ENCODE data around the gene ACOXL. TPM values are rescaled to one million over a fixed set of nuclear protein-coding genes. Genes with fewer than 3 reads are reported as not detected.

Gene ACOXL
- total RNA-seq, 1 donor from 2014 or later = 0.58 TPM

GRCh38 chr2:110740747-110741349 lies 8.5 kb downstream of the ACOXL start:
- H3K36me3 ChIP-seq (ENCODE audit: control insufficient read depth, insufficient read depth, low read length) = no peaks in the 10 kb centered on the region
- H3K4me3 ChIP-seq (ENCODE audit: low read depth, low read length) = no peak overlapping the region
- TF ChIP-seq CTCF (IDR thresholded peaks at IDR 0.05; ENCODE audit: insufficient read depth, low read length, poor library complexity, severe bottlenecking) = no peak
- H3K27me3 ChIP-seq (ENCODE audit: control insufficient read depth, insufficient read depth, low read length) = peaks cover 9% of the 10 kb centered on the region
- DNase-seq (ENCODE audit: low read depth) = no peak

- H3K27me3 ChIP-seq (ENCODE audit: control insufficient read depth, insufficient read depth, low read length) = peaks cover 11% of the 10 kb centered on the region
- H3K4me3 ChIP-seq (ENCODE audit: low read depth, low read length) = no peak overlapping the region
These were observed 9.2 kb downstream of the ACOXL start for GRCh38 chr2:110741491-110741980.

DNA sequence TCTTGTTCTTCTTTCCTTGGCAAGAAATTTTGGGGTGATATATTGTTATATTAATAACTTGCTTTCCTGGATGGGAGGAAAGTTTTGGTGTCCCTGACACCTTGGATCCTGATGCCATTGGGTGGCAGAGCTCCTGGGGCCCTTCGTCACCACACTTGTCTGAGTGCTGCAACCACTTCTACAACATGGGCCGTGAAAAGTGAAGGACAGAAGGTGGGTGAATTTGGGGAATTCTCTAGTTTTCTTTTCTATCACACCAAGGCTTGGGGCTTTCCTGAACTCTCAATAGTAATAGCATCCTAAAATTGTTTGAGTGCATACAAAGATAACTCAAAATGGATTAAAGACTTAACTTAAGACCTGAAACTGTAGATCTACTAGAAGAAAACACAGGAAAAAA lies 10.0 kb downstream of the ACOXL start:
- Histone ChIP-seq H3K4me3 (ENCODE audit: low read depth, low read length) (no peak overlapping the region), H3K27me3 (ENCODE audit: control insufficient read depth, insufficient read depth, low read length) (peaks cover 11% of the 10 kb centered on the region), H3K36me3 (ENCODE audit: control insufficient read depth, insufficient read depth, low read length) (no peaks in the 10 kb centered on the region)
- no peak for DNase-seq (ENCODE audit: low read depth)
- TF ChIP-seq CTCF (IDR thresholded peaks at IDR 0.05; ENCODE audit: insufficient read depth, low read length, poor library complexity, severe bottlenecking) = no peak

More at GRCh38 chr2:110741491-110741980, 9.2 kb downstream of the ACOXL start:
- TF ChIP-seq CTCF (IDR thresholded peaks at IDR 0.05; ENCODE audit: insufficient read depth, low read length, poor library complexity, severe bottlenecking) = no peak
- no peaks in the 10 kb centered on the region for H3K36me3 ChIP-seq (ENCODE audit: control insufficient read depth, insufficient read depth, low read length)
- DNase-seq (ENCODE audit: low read depth) = peak; percentile 31

DNA sequence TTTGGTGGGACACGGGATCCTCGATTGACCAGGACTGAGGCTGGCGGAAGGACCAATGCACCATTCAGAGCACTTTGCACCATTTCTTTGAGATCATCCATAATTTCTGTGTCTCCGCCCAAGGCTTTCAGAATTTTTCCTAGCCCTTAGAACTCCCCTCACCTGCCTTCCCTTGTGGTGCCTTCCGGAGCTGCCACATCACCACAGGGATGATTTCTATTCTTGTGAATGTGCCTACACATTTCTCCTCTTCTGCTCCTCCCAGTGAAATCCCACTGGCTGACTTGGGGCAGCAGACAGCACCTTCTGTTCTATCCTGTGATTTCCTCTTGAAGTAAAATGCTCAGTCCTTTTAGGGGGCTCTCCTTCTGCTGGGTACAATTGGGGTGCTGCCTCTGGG lies 11.2 kb downstream of the ACOXL start:
- H3K27me3 ChIP-seq (ENCODE audit: control insufficient read depth, insufficient read depth, low read length) = peaks cover 12% of the 10 kb centered on the region
- H3K36me3 ChIP-seq (ENCODE audit: control insufficient read depth, insufficient read depth, low read length) = no peaks in the 10 kb centered on the region
- TF ChIP-seq CTCF (IDR thresholded peaks at IDR 0.05; ENCODE audit: insufficient read depth, low read length, poor library complexity, severe bottlenecking) = no peak
- no peak for DNase-seq (ENCODE audit: low read depth)
- H3K4me3 ChIP-seq (ENCODE audit: low read depth, low read length) = no peak overlapping the region

GRCh38 chr2:110744429-110744828 lies 12.1 kb downstream of the ACOXL start:
- peak; percentile 18 for DNase-seq (ENCODE audit: low read depth)
- Histone ChIP-seq H3K4me3 (ENCODE audit: low read depth, low read length) (no peak overlapping the region), H3K36me3 (ENCODE audit: control insufficient read depth, insufficient read depth, low read length) (no peaks in the 10 kb centered on the region), H3K27me3 (ENCODE audit: control insufficient read depth, insufficient read depth, low read length) (peaks cover 15% of the 10 kb centered on the region)
- no peak for TF ChIP-seq CTCF (IDR thresholded peaks at IDR 0.05; ENCODE audit: insufficient read depth, low read length, poor library complexity, severe bottlenecking)

- no peak for DNase-seq (ENCODE audit: low read depth)
These were observed 12.7 kb downstream of the ACOXL start for GRCh38 chr2:110745048-110745447.

More at GRCh38 chr2:110745048-110745447, 12.7 kb downstream of the ACOXL start:
- peaks cover 13% of the 10 kb centered on the region for H3K27me3 ChIP-seq (ENCODE audit: control insufficient read depth, insufficient read depth, low read length)
- no peak for TF ChIP-seq CTCF (IDR thresholded peaks at IDR 0.05; ENCODE audit: insufficient read depth, low read length, poor library complexity, severe bottlenecking)
- no peak overlapping the region for H3K4me3 ChIP-seq (ENCODE audit: low read depth, low read length)
- no peaks in the 10 kb centered on the region for H3K36me3 ChIP-seq (ENCODE audit: control insufficient read depth, insufficient read depth, low read length)

Measured in kidney epithelial cell (primary cell).